GM18519 (cell line): ENCODE results near the gene KCNQ1.

Experiments used
- ATAC-seq: cut with Tn5 transposase; IDR thresholded peaks from one replicate; pipeline ENCODE4 v1.9.1; 2021; ENCODE audit warnings: mild to moderate bottlenecking, moderate library complexity; ENCODE audit not compliant: unreplicated experiment, low FRiP score

The KCNQ1 gene

GRCh38 chr11:2819316-2819715 is 374.5 kb downstream of the KCNQ1 start:
- no peak for ATAC-seq

- ATAC-seq = no peak
These were observed 376.2 kb downstream of the KCNQ1 start for GRCh38 chr11:2820976-2821375.

- no peak for ATAC-seq
These were observed 377.1 kb downstream of the KCNQ1 start for GRCh38 chr11:2821891-2822290.

GRCh38 chr11:2824851-2825250 is 380.0 kb downstream of the KCNQ1 start:
- no peak for ATAC-seq

GRCh38 chr11:2825261-2825888 is 380.6 kb downstream of the KCNQ1 start:
- ATAC-seq = no peak

GRCh38 chr11:2825889-2826678 is 381.3 kb downstream of the KCNQ1 start:
- no peak for ATAC-seq

GRCh38 chr11:2826679-2827056 is 381.9 kb downstream of the KCNQ1 start:
- no peak for ATAC-seq

- ATAC-seq = no peak
These were observed 382.4 kb downstream of the KCNQ1 start for GRCh38 chr11:2827256-2827655.

- ATAC-seq = no peak
These were observed 383.0 kb downstream of the KCNQ1 start for GRCh38 chr11:2827792-2828191.

- no peak for ATAC-seq
These were observed 383.9 kb downstream of the KCNQ1 start for GRCh38 chr11:2828585-2829330.

- ATAC-seq = no peak
These were observed 385.4 kb downstream of the KCNQ1 start for GRCh38 chr11:2830030-2830812.

GRCh38 chr11:2830886-2831285 is 386.1 kb downstream of the KCNQ1 start:
- ATAC-seq = no peak

- no peak for ATAC-seq
These were observed 387.1 kb downstream of the KCNQ1 start for GRCh38 chr11:2831781-2832532.

GRCh38 chr11:2832533-2833020 is 387.8 kb downstream of the KCNQ1 start:
- ATAC-seq = no peak

- ATAC-seq = no peak
These were observed 388.4 kb downstream of the KCNQ1 start for GRCh38 chr11:2833051-2833715.

- ATAC-seq = no peak
These were observed 389.1 kb downstream of the KCNQ1 start for GRCh38 chr11:2833716-2834502.

- ATAC-seq = no peak
These were observed 389.9 kb downstream of the KCNQ1 start for GRCh38 chr11:2834503-2835273.

GRCh38 chr11:2835296-2835695 is 390.5 kb downstream of the KCNQ1 start:
- no peak for ATAC-seq
